NT2/D1 (cell line): ENCODE measurements around the gene RIMBP3B.
"Not testable (repeated sequence)": the region's sequence is repeated elsewhere in the genome, so short reads cannot be mapped to it uniquely, and the experiment has no call there.

Experiments used
- YY1 ChIP-seq: IDR thresholded peaks from 2 replicates; pipeline ENCODE4 v1.6.1; 2011; ENCODE audit not compliant: insufficient read length, insufficient read depth
- ZNF274 ChIP-seq: IDR thresholded peaks from 2 replicates; pipeline ENCODE4 v1.6.1; 2011; ENCODE audit warnings: mild to moderate bottlenecking, low read depth, low read length

DNA sequence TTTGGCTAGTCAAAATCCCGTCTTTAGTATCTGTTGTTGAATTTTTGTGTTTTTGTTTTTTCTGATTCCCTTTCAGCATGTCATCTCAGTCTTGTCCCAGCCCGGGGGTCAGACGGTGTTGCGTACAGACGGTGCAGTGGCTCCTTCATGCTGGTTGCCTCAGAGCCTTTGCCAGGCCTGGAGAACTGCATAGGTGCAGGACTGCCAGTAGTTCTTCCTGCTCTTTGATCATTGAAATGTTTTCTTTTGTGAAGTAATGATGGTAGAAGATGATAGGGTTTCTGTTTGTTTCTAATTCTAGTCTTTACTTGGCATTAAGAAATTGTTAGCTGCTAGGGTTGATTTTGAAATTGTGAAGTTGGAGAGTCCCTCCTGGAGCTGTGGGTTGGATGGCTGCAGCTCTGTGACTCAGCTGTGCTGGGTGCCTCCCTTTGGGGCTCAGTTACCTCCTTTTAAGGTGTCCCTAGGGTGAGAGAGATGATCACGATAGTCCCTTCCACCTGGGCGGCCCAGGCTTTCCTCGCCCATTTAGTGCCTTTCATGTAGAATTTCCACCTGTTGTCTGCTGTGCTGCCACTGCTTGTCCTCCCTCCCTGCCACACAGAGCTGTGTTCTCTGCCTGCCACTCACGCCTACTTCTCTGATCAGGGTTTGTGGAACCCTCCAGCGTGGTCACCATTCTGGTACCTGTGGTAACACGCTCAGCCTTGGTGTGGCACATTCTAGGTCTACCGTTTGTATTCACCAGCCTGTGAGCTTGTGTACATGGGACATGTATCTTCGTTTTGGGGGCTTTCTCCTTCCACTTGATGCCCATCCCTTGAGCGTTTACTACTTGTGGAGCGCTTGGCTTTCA, 51.1 kb downstream of the RIMBP3B start:
- TF ChIP-seq ZNF274, YY1: not testable (repeated sequence)
